ENCODE measurements around the gene FBLIM1. TPM values are rescaled to one million over a fixed set of nuclear protein-coding genes. Genes with fewer than 3 reads are reported as not detected.

Gene FBLIM1
- total RNA-seq, 1 experiment from 2014 or later, result 6.0 TPM

DNA sequence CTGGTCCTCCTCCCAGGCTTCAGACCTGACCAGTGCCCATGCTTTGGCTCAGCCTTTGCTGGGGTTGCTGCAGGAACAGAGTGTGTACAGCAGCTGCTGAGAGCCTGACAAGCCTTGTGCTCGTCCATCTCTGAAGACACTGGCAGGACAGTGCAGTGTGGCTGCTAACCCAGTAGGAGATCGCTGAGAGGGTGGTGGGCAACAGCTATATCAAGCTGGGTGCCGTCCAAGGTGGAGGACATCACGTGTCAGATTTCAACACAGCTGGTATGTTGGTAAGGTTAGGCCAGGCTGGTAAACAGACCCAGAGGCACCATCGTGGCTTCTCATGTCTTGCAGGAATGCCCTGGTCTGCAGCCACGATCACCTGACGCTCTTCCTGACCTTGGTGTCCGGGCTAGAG is 40.4 kb upstream of the FBLIM1 start (continued):
- no peak for TF ChIP-seq REST (IDR thresholded peaks at IDR 0.05; ENCODE audit: low read depth)
- no peak for TF ChIP-seq JUND (IDR thresholded peaks at IDR 0.05)
- TF ChIP-seq SIN3A (IDR thresholded peaks at IDR 0.05; ENCODE audit: low read depth), result no peak
- TF ChIP-seq EZH2 (IDR thresholded peaks at IDR 0.05), result no peak
- TF ChIP-seq EGR1 (IDR thresholded peaks at IDR 0.05; ENCODE audit: low read depth), result no peak
- TF ChIP-seq MAX (IDR thresholded peaks at IDR 0.05), result no peak
- TF ChIP-seq ATF3 (IDR thresholded peaks at IDR 0.05), result no peak

DNA sequence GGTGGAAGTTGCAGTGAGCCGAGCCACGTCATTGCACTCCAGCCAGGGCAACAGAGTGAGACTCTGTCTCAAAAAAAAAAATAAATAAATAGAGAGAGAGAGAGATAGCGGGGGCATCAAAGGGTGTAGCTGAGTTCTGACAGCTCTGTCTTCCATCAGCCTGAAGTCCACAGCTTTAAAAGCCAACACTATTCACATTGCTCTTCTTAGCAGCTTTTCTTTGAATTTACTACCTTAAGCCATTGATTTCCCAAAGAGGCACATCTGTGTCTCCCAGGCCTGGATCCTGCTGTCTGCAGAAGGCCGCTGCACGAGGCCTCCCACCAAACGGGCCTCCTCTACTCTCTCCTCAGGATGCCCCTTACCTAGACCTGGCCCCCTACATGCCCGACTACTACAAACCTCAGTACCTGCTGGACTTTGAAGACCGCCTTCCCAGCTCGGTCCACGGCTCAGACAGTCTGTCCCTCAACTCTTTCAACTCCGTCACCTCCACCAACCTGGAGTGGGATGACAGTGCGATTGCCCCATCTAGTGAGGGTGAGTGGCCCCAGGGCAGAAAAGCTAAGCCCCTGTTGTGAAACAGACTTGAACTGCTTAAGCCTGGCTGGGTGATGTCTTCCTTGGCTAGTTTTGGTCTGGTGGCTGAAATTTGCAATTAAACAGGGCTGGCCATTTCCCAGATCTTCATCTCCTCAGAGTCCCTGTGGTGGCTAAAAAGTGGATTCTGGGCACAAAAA is 39.0 kb upstream of the FBLIM1 start:
- peaks cover 0 to 3% of the 10 kb centered on the region in 2 experiments; a peak in 1 of 4 replicates for H3K36me3 ChIP-seq (ENCODE audit: control insufficient read depth in 1 of 2, insufficient read depth in 2 of 2, low read length in 2 of 2)
- DNase-seq (ENCODE audit: low read depth, low spot score) (no peak), ATAC-seq (no peak)
- no peak overlapping the region for H3K4me2 ChIP-seq (ENCODE audit: low read length)
- H3K9me2 ChIP-seq (ENCODE audit: insufficient read depth), result no peaks in the 10 kb centered on the region
- H4K20me1 ChIP-seq (ENCODE audit: insufficient read depth), result no peaks in the 10 kb centered on the region
- H3K79me2 ChIP-seq (ENCODE audit: insufficient read depth, low read length), result no peaks in the 10 kb centered on the region
- H3K9ac ChIP-seq (ENCODE audit: low read length), result no peak overlapping the region
- H3K27ac ChIP-seq (ENCODE audit: low read depth, low read length), result no peak overlapping the region
- no peak overlapping the region for H2AFZ ChIP-seq (ENCODE audit: low read depth, low read length, poor library complexity, severe bottlenecking)
- CTCF ChIA-PET, result no interaction called here
- H3K9me3 ChIP-seq (ENCODE audit: control insufficient read depth in 1 of 2, insufficient read depth in 1 of 2, low read depth in 1 of 2, low read length in 2 of 2), result no peaks in the 10 kb centered on the region
- TF ChIP-seq TCF7L2 (IDR thresholded peaks at IDR 0.05; ENCODE audit: borderline replicate concordance, extremely low read depth, insufficient read depth, insufficient read length) (no peak), ZBTB33 (IDR thresholded peaks at IDR 0.05; ENCODE audit: extremely low read depth, insufficient replicate concordance, low read length) (no peak), POLR2AphosphoS5 (IDR thresholded peaks at IDR 0.05; ENCODE audit: low read depth, low read length) (no peak), ATF3 (IDR thresholded peaks at IDR 0.05) (no peak), EZH2 (IDR thresholded peaks at IDR 0.05) (no peak), CEBPB (IDR thresholded peaks at IDR 0.05; ENCODE audit: low read depth) (no peak), SRF (IDR thresholded peaks at IDR 0.05; ENCODE audit: low read depth) (no peak), ZNF274 (IDR thresholded peaks at IDR 0.05; ENCODE audit: low read depth, low read length) (no peak)
- H3K4me3 ChIP-seq (replicated peaks in 1 of 2; ENCODE audit: low read depth in 1 of 2, low read length in 2 of 2), result no peak overlapping the region
- RAD21 ChIA-PET (ENCODE audit: low non-redundant PET in 1 of 2, low total read pairs in 2 of 2, uncharacterized antibody in 2 of 2, unreplicated experiment in 2 of 2), result interaction anchor here in 1 of 2 experiments (0.6 kb wide), 1 partner anchor 146 kb away, joined by 3 read pairs; no protein-coding TSS in a partner anchor
- POLR2A ChIA-PET, result no interaction called here
- no TSS peak for BruUV-seq (replicated peaks)
- H3K27me3 ChIP-seq (ENCODE audit: insufficient read depth, low read length), result no peaks in the 10 kb centered on the region
- intact Hi-C loops (cut with micrococcal nuclease), result no loop called here
- H3K4me1 ChIP-seq (ENCODE audit: control insufficient read depth in 1 of 2, insufficient read depth in 2 of 2, low read length in 2 of 2), result no peaks in the 10 kb centered on the region

Data from HCT116 (cell line).